HEK293 (cell line): ENCODE results near the gene P2RX1.
A peak's percentile ranks its signal among the peaks of the same experiment; 100 is the strongest.

Experiments
- CTCF ChIA-PET: fragments of 350-600 bp; formaldehyde crosslinking; extraction: SDS; loops from one replicate; lab custom pipeline; 2021; ENCODE audit warnings: antibody characterized with exemption; lab: Yijun Ruan, JAX
- POLR2A ChIA-PET: fragments of 300-600 bp; formaldehyde crosslinking; extraction: SDS; loops from one replicate; lab custom pipeline; 2020; ENCODE audit warnings: antibody characterized with exemption, inconsistent platforms; lab: Yijun Ruan, JAX
- H3K27ac ChIP-seq: fragments of 200-500 bp; sonication (Bioruptor generic); 2 replicates; pipeline ENCODE4 v1.5.1; 2014; ENCODE audit warnings: low read depth, low read length, control low read depth, inconsistent platforms; ENCODE audit errors: extremely low read depth
- H3K36me3 ChIP-seq, 2 experiments: fragments of 200-500 bp in 1 of 2; sonication (Bioruptor generic) in 1 of 2; 1 replicate in 1 of 2; 2 replicates in 1 of 2; pipeline ENCODE4 v1.5.1; 2014 to 2017; ENCODE audit warnings: inconsistent platforms in 2 of 2, low read length in 2 of 2; ENCODE audit not compliant: control insufficient read depth in 2 of 2, insufficient read depth in 1 of 2
- H3K4me1 ChIP-seq: fragments of 200-500 bp; sonication (Bioruptor generic); 2 replicates; pipeline ENCODE4 v1.5.1; 2014; ENCODE audit warnings: mild to moderate bottlenecking, low read length, inconsistent platforms; ENCODE audit not compliant: control insufficient read depth, insufficient read depth
- H3K4me3 ChIP-seq: 2 replicates; pipeline ENCODE4 v1.5.1; 2011; ENCODE audit warnings: low read depth, mild to moderate bottlenecking, control low read depth, low read length, moderate library complexity
- H3K9me3 ChIP-seq: fragments of 200-500 bp; sonication (Bioruptor generic); 2 replicates; pipeline ENCODE4 v1.5.1; 2014; ENCODE audit warnings: low read depth, low read length, inconsistent platforms; ENCODE audit not compliant: control insufficient read depth, insufficient read depth
- EGR2 ChIP-seq: fragments of 450-650 bp; formaldehyde crosslinking; IDR thresholded peaks from 2 replicates; pipeline ENCODE4 v1.5.1; 2016; ENCODE audit warnings: low read depth, missing biosample characterization, missing genetic modification characterization
- GFI1B ChIP-seq: fragments of 450-650 bp; formaldehyde crosslinking; IDR thresholded peaks from 2 replicates; pipeline ENCODE4 v1.5.1; 2016; ENCODE audit warnings: missing biosample characterization, missing genetic modification characterization
- GLI4 ChIP-seq: fragments of 450-650 bp; formaldehyde crosslinking; IDR thresholded peaks from 2 replicates; pipeline ENCODE4 v1.5.1; 2016; ENCODE audit warnings: missing biosample characterization, missing genetic modification characterization
- KLF1 ChIP-seq: fragments of 450-650 bp; formaldehyde crosslinking; IDR thresholded peaks from 2 replicates; pipeline ENCODE4 v1.5.1; 2016; ENCODE audit warnings: missing biosample characterization, missing genetic modification characterization
- KLF10 ChIP-seq: fragments of 450-650 bp; IDR thresholded peaks from 2 replicates; pipeline ENCODE4 v1.5.1; 2018; ENCODE audit warnings: missing biosample characterization, mild to moderate bottlenecking, missing genetic modification characterization
- MEIS1 ChIP-seq: sonication (generic); formaldehyde crosslinking; IDR thresholded peaks from 2 replicates; pipeline ENCODE4 v1.8.1; 2022; ENCODE audit warnings: missing genetic modification reagents, mild to moderate bottlenecking, borderline replicate concordance
- PATZ1 ChIP-seq: fragments of 450-650 bp; formaldehyde crosslinking; IDR thresholded peaks from 2 replicates; pipeline ENCODE4 v1.5.1; 2016; ENCODE audit warnings: missing biosample characterization, missing genetic modification characterization
- PRDM10 ChIP-seq: fragments of 450-650 bp; formaldehyde crosslinking; IDR thresholded peaks from 2 replicates; pipeline ENCODE4 v1.5.1; 2016; ENCODE audit warnings: missing biosample characterization, missing genetic modification characterization
- PRDM4 ChIP-seq: fragments of 450-650 bp; formaldehyde crosslinking; IDR thresholded peaks from 2 replicates; pipeline ENCODE4 v1.5.1; 2017; ENCODE audit warnings: missing biosample characterization, missing genetic modification characterization
- ZBTB8A ChIP-seq: fragments of 450-650 bp; formaldehyde crosslinking; IDR thresholded peaks from 2 replicates; pipeline ENCODE4 v1.5.1; 2016; ENCODE audit warnings: missing biosample characterization, missing genetic modification characterization
- ZFP41 ChIP-seq: fragments of 450-650 bp; formaldehyde crosslinking; IDR thresholded peaks from 2 replicates; pipeline ENCODE4 v1.5.1; 2016; ENCODE audit warnings: missing biosample characterization, missing genetic modification characterization, borderline replicate concordance
- ZIC2 ChIP-seq: fragments of 450-650 bp; formaldehyde crosslinking; IDR thresholded peaks from 2 replicates; pipeline ENCODE4 v1.5.1; 2016; ENCODE audit warnings: missing biosample characterization, missing genetic modification characterization
- ZNF132 ChIP-seq: fragments of 450-650 bp; formaldehyde crosslinking; IDR thresholded peaks from 2 replicates; pipeline ENCODE4 v1.5.1; 2017; ENCODE audit warnings: missing biosample characterization, missing genetic modification characterization, borderline replicate concordance
- ZNF341 ChIP-seq: fragments of 450-650 bp; formaldehyde crosslinking; IDR thresholded peaks from 2 replicates; pipeline ENCODE4; 2016; ENCODE audit warnings: low read depth, missing biosample characterization, missing genetic modification characterization
- ZNF366 ChIP-seq: fragments of 450-650 bp; formaldehyde crosslinking; conservative IDR thresholded peaks from 2 replicates; pipeline ENCODE4 v1.5.1; 2016; ENCODE audit warnings: missing biosample characterization, missing genetic modification characterization
- ZNF404 ChIP-seq: fragments of 450-650 bp; formaldehyde crosslinking; IDR thresholded peaks from 2 replicates; pipeline ENCODE4 v1.5.1; 2017; ENCODE audit warnings: missing biosample characterization, missing genetic modification characterization
- ZNF501 ChIP-seq: fragments of 450-650 bp; formaldehyde crosslinking; IDR thresholded peaks from 2 replicates; pipeline ENCODE4 v1.5.1; 2016; ENCODE audit warnings: missing biosample characterization, missing genetic modification characterization
- ZNF513 ChIP-seq: fragments of 450-650 bp; IDR thresholded peaks from 2 replicates; pipeline ENCODE4 v1.5.1; 2018; ENCODE audit warnings: missing biosample characterization, missing genetic modification characterization
- ZNF555 ChIP-seq: fragments of 450-650 bp; formaldehyde crosslinking; conservative IDR thresholded peaks from 2 replicates; pipeline ENCODE4 v1.5.1; 2017; ENCODE audit warnings: missing biosample characterization, mild to moderate bottlenecking, missing genetic modification characterization, inconsistent platforms
- ZNF558 ChIP-seq: fragments of 450-650 bp; formaldehyde crosslinking; IDR thresholded peaks from 2 replicates; pipeline ENCODE4 v1.5.1; 2016; ENCODE audit warnings: missing biosample characterization, missing genetic modification characterization
- ZNF600 ChIP-seq: fragments of 450-650 bp; formaldehyde crosslinking; IDR thresholded peaks from 2 replicates; pipeline ENCODE4 v1.5.1; 2016; ENCODE audit warnings: missing biosample characterization, missing genetic modification characterization
- ZNF701 ChIP-seq: fragments of 450-650 bp; formaldehyde crosslinking; IDR thresholded peaks from 2 replicates; pipeline ENCODE4 v1.5.1; 2016; ENCODE audit warnings: missing biosample characterization, missing genetic modification characterization
- ZSCAN5A ChIP-seq: fragments of 450-650 bp; formaldehyde crosslinking; IDR thresholded peaks from 2 replicates; pipeline ENCODE4 v1.5.1; 2016; ENCODE audit warnings: missing biosample characterization, missing genetic modification characterization

Gene P2RX1

GRCh38 chr17:3918372-3919122 is 2.3 kb upstream of the P2RX1 start:
- POLR2A ChIA-PET, result no interaction called here
- no peaks in the 10 kb centered on the region for H3K36me3 ChIP-seq
- no peak overlapping the region for H3K27ac ChIP-seq
- peaks cover 2% of the 10 kb centered on the region; the same call in 1 of the 2 replicates for H3K4me1 ChIP-seq
- no peak for TF ChIP-seq GFI1B
- no peak for TF ChIP-seq GLI4 (tag by site-specific recombination)
- no peak for TF ChIP-seq EGR2 (tag by site-specific recombination)
- no peak for TF ChIP-seq MEIS1 (CRISPR knock-in tag)
- TF ChIP-seq ZNF366 (tag by site-specific recombination), result peak; percentile 84
- TF ChIP-seq ZFP41 (tag by site-specific recombination), result no peak
- TF ChIP-seq ZNF701 (tag by site-specific recombination), result no peak
- no peak for TF ChIP-seq ZSCAN5A (tag by site-specific recombination)
- TF ChIP-seq ZBTB8A (tag by site-specific recombination), result no peak
- TF ChIP-seq ZNF513 (tag by site-specific recombination), result peak; percentile 84
- H3K4me3 ChIP-seq, result no peak overlapping the region
- H3K9me3 ChIP-seq, result no peaks in the 10 kb centered on the region
- CTCF ChIA-PET, result interaction anchor here (1.0 to 2.7 kb wide), 2 partner anchors 86 to 87 kb away, joined by 4 to 19 read pairs; no protein-coding TSS in a partner anchor

GRCh38 chr17:3917391-3917931 is 1.2 kb upstream of the P2RX1 start:
- H3K27ac ChIP-seq, result no peak overlapping the region
- CTCF ChIA-PET, result interaction anchor here (0.6 to 2.7 kb wide), 9 partner anchors 11 to 469 kb away, joined by 3 to 19 read pairs (median 5); partner anchors contain the start of gene CAMKK1
- no peaks in the 10 kb centered on the region for H3K36me3 ChIP-seq
- POLR2A ChIA-PET, result interaction anchor here (1.5 to 1.9 kb wide), 2 partner anchors 24 to 48 kb away, joined by 4 to 6 read pairs; partner anchors contain the start of gene CAMKK1
- H3K4me1 ChIP-seq, result peaks cover 2% of the 10 kb centered on the region; the same call in 1 of the 2 replicates
- H3K4me3 ChIP-seq, result no peak overlapping the region
- H3K9me3 ChIP-seq, result no peaks in the 10 kb centered on the region
- no peak for TF ChIP-seq ZNF558
- TF ChIP-seq ZIC2, result peak; percentile 75
- TF ChIP-seq ZNF341 (tag by site-specific recombination), result peak; percentile 78
- TF ChIP-seq PRDM10 (tag by site-specific recombination), result peak; percentile 58
- no peak for TF ChIP-seq ZNF132 (tag by site-specific recombination)
- TF ChIP-seq KLF10, result no peak
- no peak for TF ChIP-seq ZNF555 (tag by site-specific recombination)
- no peak for TF ChIP-seq ZNF404 (tag by site-specific recombination)
- no peak for TF ChIP-seq PRDM4
- no peak for TF ChIP-seq GFI1B
- TF ChIP-seq KLF1 (tag by site-specific recombination), result peak; percentile 79
- peak; percentile 72 for TF ChIP-seq PATZ1 (tag by site-specific recombination)
- 0 out of 2 replicates have a peak, but pooled peaks have one; percentile 44 for TF ChIP-seq ZNF600 (tag by site-specific recombination)
- TF ChIP-seq ZNF501, result no peak
